Neural progenitor cell (in vitro differentiated cells): ENCODE results near the gene RNGTT.

ENCODE experiments used
- CTCF ChIP-seq: fragments of 200-600 bp; sonication (generic); IDR thresholded peaks from 2 replicates; pipeline ENCODE4 v1.5.1; 2017; ENCODE audit warnings: antibody characterized with exemption, mild to moderate bottlenecking
- EZH2 ChIP-seq: fragments of 200-600 bp; sonication (generic); IDR thresholded peaks from 2 replicates; pipeline ENCODE4 v1.6.1; 2017; ENCODE audit warnings: antibody characterized with exemption, mild to moderate bottlenecking, moderate library complexity
- EZH2phosphoT487 ChIP-seq: fragments of 200-600 bp; sonication (generic); IDR thresholded peaks from 2 replicates; pipeline ENCODE4 v1.6.1; 2017; ENCODE audit warnings: antibody characterized with exemption

DNA sequence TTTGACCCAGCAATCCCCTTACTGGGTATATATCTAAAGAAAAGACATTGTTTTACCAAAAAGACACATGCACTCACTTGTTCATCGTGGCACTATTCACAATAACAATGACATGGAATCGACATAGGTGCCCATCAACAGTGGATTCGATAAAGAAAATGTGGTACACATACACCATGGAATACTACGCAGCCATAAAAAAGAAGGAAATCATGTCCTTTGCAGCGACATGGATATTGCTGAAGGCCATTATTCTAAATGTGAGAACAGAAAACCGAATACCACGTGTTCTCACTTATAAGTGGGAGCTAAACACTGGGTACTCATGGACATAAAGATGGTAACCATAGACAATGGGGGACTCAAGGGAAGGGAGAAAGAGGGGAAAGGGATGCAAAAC lies 222.3 kb downstream of the RNGTT start:
- TF ChIP-seq CTCF (no peak), EZH2 (no peak), EZH2phosphoT487 (no peak)
